ENCODE results near the gene DLG2. TPM values are rescaled to one million over a fixed set of nuclear protein-coding genes. Genes with fewer than 3 reads are reported as not detected.

The DLG2 gene
- total and polyA plus RNA-seq, 7 donors: 0.23 to 5.3 (median 3.4) TPM

- no peak for TF ChIP-seq CTCF (IDR thresholded peaks at IDR 0.05)
- H3K27me3 ChIP-seq (ENCODE audit: insufficient read depth in 3 of 3, low read length in 2 of 3): no peaks in the 10 kb centered on the region
- DNase-seq (no peak), ATAC-seq (no peak)
- no peaks in the 10 kb centered on the region for H3K36me3 ChIP-seq (ENCODE audit: insufficient read depth in 1 of 2, low read depth in 1 of 2)
- intact Hi-C loops (cut with DNase I): no loop called here
- H3K4me3 ChIP-seq: no peak overlapping the region
- 8 to 25% (median 17%) methylated on average over 1 of the region's 1 CpG for WGBS, 3 donors
- no peaks in the 10 kb centered on the region for H3K4me1 ChIP-seq
- no peak overlapping the region for H3K27ac ChIP-seq
- H3K9me3 ChIP-seq: no peaks in the 10 kb centered on the region
Measured at GRCh38 chr11:84905411-84905810, 721.7 kb downstream of the DLG2 start.

GRCh38 chr11:84902445-84902844, 724.7 kb downstream of the DLG2 start:
- ATAC-seq: no peak
- no peak for DNase-seq
- intact Hi-C loops (cut with DNase I): no loop called here
- peaks cover 0 to 2% (median 0%) of the 10 kb centered on the region in 3 donors for H3K27me3 ChIP-seq (ENCODE audit: insufficient read depth in 3 of 3, low read length in 2 of 3)
- no peaks in the 10 kb centered on the region for H3K9me3 ChIP-seq
- no peak overlapping the region for H3K27ac ChIP-seq
- WGBS, 3 donors: 53 to 61% (median 54%) methylated on average over 3 of the region's 3 CpGs
- H3K36me3 ChIP-seq (ENCODE audit: insufficient read depth in 1 of 2, low read depth in 1 of 2): no peaks in the 10 kb centered on the region
- H3K4me3 ChIP-seq: no peak overlapping the region
- TF ChIP-seq CTCF (IDR thresholded peaks at IDR 0.05): no peak
- no peaks in the 10 kb centered on the region for H3K4me1 ChIP-seq

GRCh38 chr11:84901991-84902390, 725.2 kb downstream of the DLG2 start:
- WGBS, 3 donors: 26 to 42% (median 42%) methylated on average over 1 of the region's 1 CpG
- Histone ChIP-seq H3K4me3 (no peak overlapping the region), H3K4me1 (no peaks in the 10 kb centered on the region), H3K27me3 (ENCODE audit: insufficient read depth in 3 of 3, low read length in 2 of 3) (peaks cover 0 to 2% (median 0%) of the 10 kb centered on the region in 3 donors), H3K9me3 (no peaks in the 10 kb centered on the region), H3K27ac (no peak overlapping the region), H3K36me3 (ENCODE audit: insufficient read depth in 1 of 2, low read depth in 1 of 2) (no peaks in the 10 kb centered on the region)
- DNase-seq (no peak), ATAC-seq (no peak)
- TF ChIP-seq CTCF (IDR thresholded peaks at IDR 0.05): no peak
- intact Hi-C loops (cut with DNase I): no loop called here

- Histone ChIP-seq H3K4me3 (no peak overlapping the region), H3K27me3 (ENCODE audit: insufficient read depth in 3 of 3, low read length in 2 of 3) (peaks cover 0 to 2% (median 0%) of the 10 kb centered on the region in 3 donors), H3K36me3 (ENCODE audit: insufficient read depth in 1 of 2, low read depth in 1 of 2) (no peaks in the 10 kb centered on the region), H3K4me1 (no peaks in the 10 kb centered on the region), H3K27ac (no peak overlapping the region), H3K9me3 (no peaks in the 10 kb centered on the region)
- ATAC-seq (no peak), DNase-seq (no peak)
- TF ChIP-seq CTCF (IDR thresholded peaks at IDR 0.05): no peak
- intact Hi-C loops (cut with DNase I): no loop called here
Measured at GRCh38 chr11:84899740-84900139, 727.4 kb downstream of the DLG2 start.

- intact Hi-C loops (cut with DNase I): no loop called here
- 92 to 97% (median 93%) methylated on average over 2 of the region's 2 CpGs for WGBS, 3 donors
- no peak for DNase-seq
- no peaks in the 10 kb centered on the region for H3K9me3 ChIP-seq
- no peak for TF ChIP-seq CTCF (IDR thresholded peaks at IDR 0.05)
- peaks cover 0 to 2% (median 0%) of the 10 kb centered on the region in 3 donors for H3K27me3 ChIP-seq (ENCODE audit: insufficient read depth in 3 of 3, low read length in 2 of 3)
- no peaks in the 10 kb centered on the region for H3K4me1 ChIP-seq
- H3K4me3 ChIP-seq: no peak overlapping the region
- H3K27ac ChIP-seq: no peak overlapping the region
- H3K36me3 ChIP-seq (ENCODE audit: insufficient read depth in 1 of 2, low read depth in 1 of 2): no peaks in the 10 kb centered on the region
- no peak for ATAC-seq
Measured at GRCh38 chr11:84899134-84899533, 728.0 kb downstream of the DLG2 start.
